ENCODE data around the gene TINAGL1.
A peak's percentile ranks its signal among the peaks of the same experiment; 100 is the strongest.
"Not testable (repeated sequence)": the region's sequence is repeated elsewhere in the genome, so short reads cannot be mapped to it uniquely, and the experiment has no call there.

The TINAGL1 gene

GRCh38 chr1:31584869-31585735 lies 8.8 kb downstream of the TINAGL1 start:
- no peaks in the 10 kb centered on the region for H3K9me3 Mint-ChIP-seq
- DNase-seq (no peak), ATAC-seq (replicated peaks) (no peak)
- H3K36me3 Mint-ChIP-seq = no peaks in the 10 kb centered on the region
- H3K27me3 Mint-ChIP-seq = peaks cover 15 to 22% of the 10 kb centered on the region in 2 donors
- peak overlapping the region; percentile 17 for H3K27ac Mint-ChIP-seq
- peaks cover 4 to 10% of the 10 kb centered on the region in 2 donors for H3K4me1 Mint-ChIP-seq
- no peak overlapping the region for H3K4me3 Mint-ChIP-seq

- ATAC-seq (replicated peaks) (no peak), DNase-seq (no peak)
- Mint-ChIP-seq H3K4me3 (no peak overlapping the region), H3K27ac (no peak overlapping the region), H3K9me3 (no peaks in the 10 kb centered on the region), H3K36me3 (no peaks in the 10 kb centered on the region), H3K4me1 (peaks cover 4 to 10% of the 10 kb centered on the region in 2 donors), H3K27me3 (peaks cover 21 to 22% of the 10 kb centered on the region in 2 donors)
These were observed 9.5 kb downstream of the TINAGL1 start for GRCh38 chr1:31585736-31586365.

- H3K27ac Mint-ChIP-seq = peak overlapping the region; percentile 5
- ATAC-seq (replicated peaks) = no peak
- peaks cover 22 to 26% of the 10 kb centered on the region in 2 donors for H3K27me3 Mint-ChIP-seq
- H3K4me1 Mint-ChIP-seq = peaks cover 4 to 10% of the 10 kb centered on the region in 2 donors
- no peak for DNase-seq
- no peaks in the 10 kb centered on the region for H3K9me3 Mint-ChIP-seq
- H3K4me3 Mint-ChIP-seq = no peak overlapping the region
- no peaks in the 10 kb centered on the region for H3K36me3 Mint-ChIP-seq
These were observed 10.3 kb downstream of the TINAGL1 start for GRCh38 chr1:31586376-31587327.

DNA sequence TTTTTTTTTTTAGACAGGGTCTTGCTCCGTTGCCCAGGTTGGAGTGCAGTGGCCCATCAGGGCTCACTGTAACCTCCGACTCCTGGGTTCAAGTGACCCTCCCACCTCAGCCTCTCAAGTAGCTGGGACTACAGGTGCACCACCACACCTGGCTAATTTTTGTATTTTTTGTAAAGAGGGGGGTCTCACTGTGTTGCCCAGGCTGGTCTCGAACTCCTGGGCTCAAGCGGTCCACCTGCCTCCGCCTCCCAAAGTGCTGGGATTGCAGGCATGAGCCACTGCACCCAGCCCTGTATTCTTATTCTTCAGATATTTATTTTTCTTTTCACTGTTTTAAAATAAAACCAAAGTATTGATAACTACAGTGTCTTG lies 11.0 kb downstream of the TINAGL1 start:
- ATAC-seq (replicated peaks); H3K4me3 Mint-ChIP-seq; H3K9me3 Mint-ChIP-seq; H3K36me3 Mint-ChIP-seq; H3K27ac Mint-ChIP-seq; H3K4me1 Mint-ChIP-seq; DNase-seq: not testable (repeated sequence)
- peaks cover 22 to 30% of the 10 kb centered on the region in 2 donors for H3K27me3 Mint-ChIP-seq

DNA sequence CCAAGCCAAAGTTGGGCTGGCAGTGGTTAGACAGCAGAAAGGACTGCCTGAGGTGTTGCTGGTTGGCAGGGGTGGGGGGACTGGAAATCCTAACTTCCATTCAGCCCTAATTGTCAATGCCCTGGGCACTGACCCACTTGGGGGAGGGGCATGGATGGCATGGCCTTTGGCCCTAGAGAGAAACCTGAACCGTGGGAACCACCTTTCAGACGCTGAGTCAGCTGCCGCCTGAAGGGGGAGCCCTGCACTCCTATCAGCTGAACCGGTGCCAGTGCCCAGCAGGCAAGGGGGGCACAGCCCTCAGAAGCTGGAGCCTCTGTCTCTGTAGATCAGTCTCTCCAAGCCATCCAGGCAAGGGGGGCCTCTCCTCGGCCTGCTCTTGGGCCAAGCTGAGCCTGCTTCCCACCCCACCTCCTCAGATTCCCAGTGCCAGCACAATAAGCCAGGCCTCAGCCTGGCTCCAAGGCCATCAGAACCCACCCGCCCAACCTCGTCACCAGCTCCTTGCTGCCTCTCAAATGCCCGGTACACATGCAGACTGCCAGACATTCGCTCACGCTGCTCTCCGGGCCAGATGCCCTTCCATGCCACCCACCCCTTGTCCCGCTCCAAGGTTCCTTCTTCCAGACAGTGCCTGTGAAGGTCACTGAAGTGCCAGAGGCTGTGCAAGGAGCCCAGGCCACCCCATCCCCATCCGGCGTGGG lies 11.6 kb downstream of the TINAGL1 start:
- no peaks in the 10 kb centered on the region for H3K36me3 Mint-ChIP-seq
- H3K9me3 Mint-ChIP-seq = no peaks in the 10 kb centered on the region
- peaks cover 4 to 10% of the 10 kb centered on the region in 2 donors for H3K4me1 Mint-ChIP-seq
- H3K4me3 Mint-ChIP-seq = peak overlapping the region in 1 of 2 donors; percentile 28
- ATAC-seq (replicated peaks) (peak; percentile 88 to 92), DNase-seq (peak; percentile 51)
- no peak overlapping the region for H3K27ac Mint-ChIP-seq
- peaks cover 22 to 30% of the 10 kb centered on the region in 2 donors for H3K27me3 Mint-ChIP-seq

GRCh38 chr1:31588751-31589515 lies 12.6 kb downstream of the TINAGL1 start:
- Mint-ChIP-seq H3K4me3 (peak overlapping the region; percentile 22 to 32), H3K36me3 (no peaks in the 10 kb centered on the region), H3K27ac (no peak overlapping the region), H3K27me3 (peaks cover 22 to 30% of the 10 kb centered on the region in 2 donors), H3K4me1 (peaks cover 4 to 12% of the 10 kb centered on the region in 2 donors), H3K9me3 (no peaks in the 10 kb centered on the region)
- ATAC-seq (replicated peaks) = peak in 1 of 2 donors; percentile 22
- no peak for DNase-seq

- Mint-ChIP-seq H3K9me3 (no peaks in the 10 kb centered on the region), H3K36me3 (no peaks in the 10 kb centered on the region), H3K27me3 (peaks cover 18 to 26% of the 10 kb centered on the region in 2 donors), H3K27ac (no peak overlapping the region), H3K4me1 (peaks cover 9 to 23% of the 10 kb centered on the region in 2 donors), H3K4me3 (no peak overlapping the region)
- ATAC-seq (replicated peaks) = no peak
- no peak for DNase-seq
These were observed 15.2 kb downstream of the TINAGL1 start for GRCh38 chr1:31591425-31592093.

- H3K9me3 Mint-ChIP-seq = no peaks in the 10 kb centered on the region
- peaks cover 12 to 26% of the 10 kb centered on the region in 2 donors for H3K4me1 Mint-ChIP-seq
- no peak overlapping the region for H3K27ac Mint-ChIP-seq
- peaks cover 16 to 26% of the 10 kb centered on the region in 2 donors for H3K27me3 Mint-ChIP-seq
- H3K36me3 Mint-ChIP-seq = no peaks in the 10 kb centered on the region
- H3K4me3 Mint-ChIP-seq = no peak overlapping the region
- DNase-seq (no peak), ATAC-seq (replicated peaks) (no peak)
These were observed 15.8 kb downstream of the TINAGL1 start for GRCh38 chr1:31592132-31592531.

GRCh38 chr1:31593136-31593665 lies 16.9 kb downstream of the TINAGL1 start:
- Mint-ChIP-seq H3K9me3 (no peaks in the 10 kb centered on the region), H3K36me3 (no peaks in the 10 kb centered on the region), H3K27me3 (peaks cover 10 to 21% of the 10 kb centered on the region in 2 donors), H3K4me3 (no peak overlapping the region), H3K27ac (no peak overlapping the region), H3K4me1 (peaks cover 10 to 19% of the 10 kb centered on the region in 2 donors)
- ATAC-seq (replicated peaks) (no peak), DNase-seq (no peak)

DNA sequence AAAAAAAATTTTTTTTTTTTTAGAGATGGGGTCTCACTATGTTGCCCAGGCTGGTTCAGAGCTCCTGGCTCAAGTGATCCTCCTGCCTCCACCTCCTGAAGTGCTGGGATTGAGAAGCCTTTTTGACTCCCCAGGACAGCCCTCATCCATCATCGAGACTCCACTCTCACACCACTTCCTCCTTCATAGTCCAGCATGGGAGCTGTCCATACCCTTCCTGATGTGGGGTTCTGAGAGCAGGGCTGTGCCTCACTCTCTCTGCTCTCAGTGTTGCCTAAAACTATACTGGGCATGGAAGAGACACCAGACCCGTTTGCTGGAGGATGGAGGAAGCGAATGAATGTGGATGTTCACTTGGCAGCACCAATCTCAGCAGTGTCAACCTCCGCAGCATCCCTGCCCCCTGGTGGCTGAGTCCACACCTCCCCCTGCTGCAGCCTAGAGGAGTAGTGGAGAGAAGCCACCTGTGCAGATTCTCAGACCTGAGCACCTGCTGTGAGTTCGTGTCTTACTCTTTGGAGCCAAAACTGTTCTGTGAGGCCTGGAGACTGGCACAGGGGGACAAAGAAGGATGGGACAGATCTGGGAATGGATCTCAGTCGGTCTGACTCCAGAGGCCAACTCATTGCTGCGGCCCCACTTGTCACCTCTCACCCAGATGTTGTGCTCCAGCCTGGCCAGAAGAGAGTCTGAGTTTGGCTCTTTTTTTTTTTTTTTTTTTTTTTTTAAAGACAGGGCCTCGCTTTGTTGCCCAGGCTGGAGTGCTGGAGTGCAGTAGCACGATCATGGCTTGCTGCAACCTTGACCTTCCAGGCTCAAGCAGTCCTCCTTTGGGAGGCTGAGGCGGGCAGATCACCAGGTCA lies 17.7 kb downstream of the TINAGL1 start:
- Mint-ChIP-seq H3K4me3 (no peak overlapping the region), H3K27ac (no peak overlapping the region), H3K27me3 (peaks cover 5 to 19% of the 10 kb centered on the region in 2 donors), H3K9me3 (no peaks in the 10 kb centered on the region), H3K36me3 (no peaks in the 10 kb centered on the region), H3K4me1 (peaks cover 9 to 17% of the 10 kb centered on the region in 2 donors)
- DNase-seq = peak; percentile 66
- peak; percentile 97 to 98 for ATAC-seq (replicated peaks)

- Mint-ChIP-seq H3K4me3 (no peak overlapping the region), H3K9me3 (no peaks in the 10 kb centered on the region), H3K4me1 (peaks cover 16 to 27% of the 10 kb centered on the region in 2 donors), H3K27ac (no peak overlapping the region), H3K36me3 (no peaks in the 10 kb centered on the region), H3K27me3 (peaks cover 0 to 9% of the 10 kb centered on the region in 2 donors)
- ATAC-seq (replicated peaks) (peak in 1 of 2 donors; percentile 35), DNase-seq (no peak)
These were observed 19.8 kb downstream of the TINAGL1 start for GRCh38 chr1:31595836-31596736.

Measured in stimulated activated naive B cell treated with anti-CD40 and anti-IgM and Interleukin-4, amounts not matched to agents 10 μg/mL and 1 μg/mL and 100 μg/mL, for 72 hours (primary cell).